HG03175 (cell line): ENCODE data around the gene CAMKK2.
"Not testable (repeated sequence)": the region's sequence is repeated elsewhere in the genome, so short reads cannot be mapped to it uniquely, and the experiment has no call there.

ENCODE experiments used
- ATAC-seq: cut with Tn5 transposase; IDR thresholded peaks from one replicate; pipeline ENCODE4 v1.9.1; 2021; ENCODE audit warnings: mild to moderate bottlenecking, moderate library complexity; ENCODE audit not compliant: unreplicated experiment

CAMKK2 gene

DNA sequence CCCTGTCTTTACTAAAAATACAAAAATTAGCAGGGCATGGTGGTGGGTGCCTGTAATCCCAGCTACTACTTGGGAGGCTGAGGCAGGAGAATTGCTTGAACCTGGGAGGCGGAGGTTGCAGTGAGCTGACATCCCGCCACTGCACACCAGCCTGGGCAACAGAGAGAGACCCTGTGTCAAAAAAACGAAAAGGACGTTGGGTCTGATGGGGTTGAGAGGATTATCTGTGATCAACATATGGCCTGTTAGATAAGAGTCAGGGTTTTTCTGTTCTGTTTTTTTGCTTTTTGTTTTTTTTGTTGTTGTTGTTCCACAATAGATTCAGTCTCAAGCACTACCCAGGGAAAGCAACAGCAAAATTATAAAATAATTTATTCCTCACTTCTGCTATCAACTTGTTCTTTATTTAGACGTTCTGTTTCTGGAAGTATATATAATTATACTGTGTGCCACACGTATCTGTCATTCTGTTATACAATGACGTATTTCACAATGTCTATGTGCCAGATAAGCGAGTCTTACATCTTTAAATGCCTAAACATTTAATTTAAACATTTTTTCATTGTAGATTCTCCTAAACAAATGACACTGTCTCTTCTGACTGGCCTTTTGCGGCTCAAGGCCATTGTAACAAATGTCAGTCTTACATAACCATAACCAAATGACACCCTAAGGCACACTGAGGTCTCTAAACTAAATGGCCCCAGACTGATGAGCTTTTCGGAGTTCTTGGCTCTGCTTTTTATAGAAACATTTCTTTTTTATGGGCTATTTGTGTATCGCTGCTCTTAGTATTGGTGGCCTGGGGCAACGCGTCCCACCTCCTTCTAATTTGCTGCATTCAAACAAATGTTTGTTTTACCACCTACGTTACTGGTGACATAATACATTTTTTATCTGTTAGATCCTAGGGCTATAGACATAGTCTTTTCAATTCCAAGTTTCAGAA lies 93.8 kb downstream of the CAMKK2 start:
- no peak for ATAC-seq

GRCh38 chr12:121201140-121201539 lies 95.4 kb downstream of the CAMKK2 start:
- not testable (repeated sequence) for ATAC-seq

DNA sequence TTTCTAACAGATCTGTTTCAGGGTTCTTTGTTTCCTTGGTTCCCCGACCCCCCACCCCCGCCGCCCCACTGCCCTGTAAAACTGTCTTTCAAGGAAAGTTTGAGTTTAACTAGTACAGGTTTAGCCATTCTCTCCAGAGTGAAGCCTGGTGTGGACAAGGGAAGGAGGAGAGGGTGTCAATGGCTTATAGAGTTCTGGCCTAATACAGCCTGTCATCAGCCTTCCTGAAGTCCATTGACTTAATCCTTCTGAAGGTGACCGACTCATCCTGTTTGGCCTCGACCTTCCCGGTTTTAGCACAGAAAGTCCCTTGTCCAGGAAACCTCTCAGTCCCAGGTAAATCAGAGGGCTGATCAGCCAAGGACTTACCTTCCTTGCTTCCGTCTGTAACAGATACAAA lies 97.6 kb downstream of the CAMKK2 start:
- ATAC-seq, result no peak

DNA sequence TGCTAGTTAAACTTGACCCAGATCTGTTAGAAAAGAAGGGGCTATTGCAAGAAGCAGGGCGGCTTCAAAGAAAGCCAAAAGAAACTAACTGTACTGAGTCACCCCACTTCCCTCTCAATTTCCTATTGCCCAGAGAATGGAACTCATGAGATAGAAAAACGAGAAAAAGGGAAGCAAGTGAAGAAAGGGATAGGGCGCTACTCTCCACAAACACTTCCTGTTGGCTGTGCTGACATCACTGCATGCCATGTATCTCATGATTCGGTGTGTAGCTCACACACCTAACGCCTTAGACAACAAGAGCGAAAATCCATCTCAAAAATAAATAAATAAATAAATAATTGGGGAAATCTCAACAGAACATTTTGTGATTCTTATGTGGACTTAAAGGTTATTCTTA lies 99.6 kb downstream of the CAMKK2 start:
- no peak for ATAC-seq

DNA sequence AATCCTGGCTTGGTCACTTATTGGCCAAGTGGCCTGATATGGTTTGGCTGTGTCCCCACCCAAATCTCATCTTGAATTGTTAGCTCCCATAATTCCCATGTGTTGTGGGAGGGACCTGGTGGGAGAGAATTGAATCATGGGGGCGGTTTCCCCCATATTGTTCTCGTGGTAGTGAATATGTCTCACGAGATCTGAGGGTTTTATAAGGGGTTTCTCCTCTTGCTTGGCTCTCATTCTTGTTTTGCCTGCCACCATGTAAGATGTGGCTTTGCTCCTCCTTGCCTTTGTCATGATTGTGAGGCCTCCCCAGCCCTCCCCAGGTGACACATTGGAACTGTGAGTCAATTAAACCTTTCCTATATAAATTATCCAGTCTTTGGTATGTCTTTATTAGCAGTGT lies 105.4 kb downstream of the CAMKK2 start:
- no peak for ATAC-seq

DNA sequence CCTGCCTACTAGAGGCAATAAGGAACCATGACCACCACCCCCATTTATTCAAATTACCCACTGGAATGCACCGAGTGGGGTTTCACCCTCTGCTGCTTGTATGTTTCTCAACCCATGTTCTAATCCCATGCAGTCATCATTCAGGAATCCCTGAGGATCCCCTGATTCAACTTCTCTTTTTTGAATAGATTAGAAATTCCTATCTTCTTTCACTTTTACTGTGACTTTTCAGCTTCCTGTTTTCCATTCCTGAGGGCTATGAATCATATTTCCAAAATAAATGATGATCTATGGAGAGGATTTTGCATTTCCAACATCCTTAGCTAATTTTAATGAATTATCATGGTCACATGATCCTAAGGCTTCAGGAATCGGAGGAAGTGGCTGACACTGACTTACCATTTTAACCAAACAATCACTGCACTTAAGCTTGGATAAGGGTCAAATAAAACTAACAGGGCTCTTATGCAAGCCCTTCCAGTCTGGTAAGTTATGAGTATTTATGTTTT lies 105.9 kb downstream of the CAMKK2 start:
- no peak for ATAC-seq

GRCh38 chr12:121189619-121190155 lies 106.8 kb downstream of the CAMKK2 start:
- no peak for ATAC-seq

- ATAC-seq, result no peak
Observed at GRCh38 chr12:121189131-121189530, 107.4 kb downstream of the CAMKK2 start.

DNA sequence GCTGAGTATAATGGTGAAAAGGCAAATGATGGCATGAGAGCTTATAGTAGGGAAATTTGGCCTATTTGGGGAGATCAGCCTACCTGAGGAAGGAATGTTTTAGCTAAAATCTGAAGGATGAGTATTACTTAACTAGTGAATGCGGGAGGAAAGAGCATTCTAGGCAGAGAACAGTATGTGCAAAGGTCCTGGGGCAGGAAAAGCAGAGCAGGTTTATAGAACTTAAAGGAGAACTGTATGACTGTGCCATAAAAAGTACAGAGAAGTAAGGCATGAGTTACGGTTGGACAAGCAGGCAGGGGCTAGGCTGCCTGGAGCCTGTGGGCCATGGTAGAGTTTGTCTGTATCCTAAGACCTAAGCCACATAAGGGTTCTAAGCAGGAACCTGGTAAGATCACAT lies 108.3 kb downstream of the CAMKK2 start:
- ATAC-seq, result no peak
